RPMI7951 (cell line): Measurements from ENCODE around the gene NPBWR2. TPM values are rescaled to one million over a fixed set of nuclear protein-coding genes. Genes with fewer than 3 reads are reported as not detected.

Experiments used
- DNase-seq: peaks from one replicate; pipeline ENCODE4 v3.0.0-alpha.2; 2012; ENCODE audit warnings: low read depth
- total RNA-seq: library from RNA; depleted of rRNA; stranded (reverse); fragments of >200 nt; shearing (Covaris generic); gene quantifications from 2 replicates; pipeline ENCODE4 v1.2.3, GENCODE V29; 2014; rRNA removed

Gene NPBWR2
- total RNA-seq, 1 experiment from 2014 or later: not detected

DNA sequence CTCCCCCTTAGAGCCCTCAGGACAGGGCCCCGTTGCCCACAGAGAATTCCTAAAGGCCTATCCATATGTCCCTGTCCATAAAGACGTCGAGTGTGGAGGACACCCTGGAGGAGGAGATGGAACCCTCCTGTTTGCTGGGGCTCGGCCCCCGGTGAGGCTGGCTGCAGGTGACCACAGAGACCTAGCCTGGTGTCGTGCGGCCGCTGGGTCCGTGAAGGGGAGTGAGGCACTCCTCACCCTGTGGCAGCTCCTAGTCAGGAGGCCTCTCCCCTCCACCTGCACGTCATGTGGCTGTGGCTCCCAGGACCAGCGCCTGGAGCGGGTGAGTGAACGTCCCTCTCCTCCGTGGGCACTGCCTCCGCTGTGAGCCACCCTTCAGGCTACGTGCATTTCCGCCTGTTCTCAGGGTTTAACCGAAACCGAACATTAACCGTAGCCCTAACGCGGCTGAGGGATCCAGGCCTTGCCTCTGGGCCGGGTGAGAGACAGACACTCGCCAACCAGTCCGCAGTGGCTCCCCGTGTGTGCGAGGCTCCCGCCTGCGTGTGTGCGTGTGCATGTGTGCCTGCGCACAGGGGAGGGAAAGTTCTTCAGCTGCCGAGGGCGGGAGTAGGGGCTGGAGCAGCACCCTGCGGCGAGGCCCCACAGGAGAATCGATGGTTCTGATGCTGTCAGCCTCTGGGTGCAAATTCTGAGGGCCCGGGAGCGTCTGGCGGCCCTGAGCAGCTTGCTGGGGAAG lies 50.3 kb downstream of the NPBWR2 start:
- no peak for DNase-seq

DNA sequence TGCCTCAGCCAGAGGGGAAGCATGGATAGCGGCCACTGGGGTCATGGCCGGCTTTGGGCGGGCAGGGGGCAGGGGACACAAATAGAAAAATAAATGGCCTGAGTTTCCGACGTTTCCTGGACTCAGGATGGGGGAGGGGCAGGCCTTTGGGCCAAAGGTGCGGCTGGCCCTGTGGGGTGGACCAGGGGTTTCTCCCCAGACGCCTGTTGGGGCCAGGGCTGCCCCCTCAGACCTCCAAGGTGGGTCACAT lies 50.8 kb downstream of the NPBWR2 start:
- DNase-seq: no peak

- DNase-seq: peak; percentile 43
Measured at GRCh38 chr20:64055893-64056638, 51.3 kb downstream of the NPBWR2 start.

GRCh38 chr20:64055396-64055892 lies 51.9 kb downstream of the NPBWR2 start:
- DNase-seq: no peak

DNA sequence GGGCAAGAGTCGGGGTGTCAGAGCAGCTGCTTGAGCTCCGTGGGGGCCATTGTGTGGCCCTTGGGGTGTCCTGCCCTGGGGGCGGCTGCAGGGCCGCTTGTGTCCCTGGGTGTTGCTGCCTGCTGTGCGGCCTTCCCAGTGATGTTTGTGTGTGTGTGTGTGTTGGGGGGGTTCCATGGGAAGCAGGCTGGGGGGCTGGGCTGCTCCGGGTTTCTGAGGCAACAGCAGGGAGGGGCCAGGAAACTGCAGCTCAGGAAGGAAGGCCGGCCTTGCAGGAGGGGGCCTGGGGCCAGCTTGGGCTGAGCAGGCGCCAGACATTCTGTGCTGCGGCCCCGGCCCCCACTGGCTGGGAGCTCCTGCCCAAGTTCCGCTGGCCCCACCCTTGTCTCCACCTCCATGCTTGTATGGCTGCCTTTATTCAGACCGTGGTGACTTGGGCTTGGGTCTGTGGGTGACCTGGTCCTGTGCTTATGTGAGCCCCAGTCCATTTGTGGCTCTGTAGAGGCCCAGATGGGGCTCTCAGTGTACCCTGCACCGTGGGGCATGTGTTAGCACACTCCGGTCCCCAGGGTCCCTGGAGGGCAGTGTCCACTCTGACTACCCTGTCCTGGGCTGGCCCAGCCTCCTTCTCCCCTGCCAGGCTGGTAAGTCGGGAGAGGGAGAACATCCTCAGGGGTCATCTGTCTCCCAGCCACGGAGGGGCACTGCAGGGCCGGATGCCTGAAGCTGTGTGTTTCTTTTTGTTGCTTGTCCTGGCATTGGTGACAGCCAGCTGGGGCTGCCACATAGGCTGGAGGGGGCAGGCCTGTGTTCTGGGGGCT lies 53.3 kb downstream of the NPBWR2 start:
- DNase-seq: peak; percentile 31

Other genes starting within 250 kb of the NPBWR2 start
- gene ABHD16B, start 246.1 kb downstream of the NPBWR2 start, total RNA-seq: not detected in 2 replicates
- 137 and 140 TPM in 2 replicates for gene TPD52L2, start 242.3 kb downstream of the NPBWR2 start, total RNA-seq
- 29.3 and 37.1 TPM in 2 replicates for gene DNAJC5, start 212.4 kb downstream of the NPBWR2 start, total RNA-seq
- 23.1 and 24.4 TPM in 2 replicates for gene UCKL1, start 151.1 kb downstream of the NPBWR2 start, total RNA-seq
- gene ZNF512B, start 137.6 kb downstream of the NPBWR2 start, total RNA-seq: 2.8 and 4.0 TPM in 2 replicates
- 1.6 and 1.9 TPM in 2 replicates for gene SAMD10, start 127.9 kb downstream of the NPBWR2 start, total RNA-seq
- gene PRPF6, start 126.4 kb downstream of the NPBWR2 start, total RNA-seq: 68.4 and 74.2 TPM in 2 replicates
- 0.36 and 1.7 TPM in 2 replicates for gene C20orf204, start 71.4 kb downstream of the NPBWR2 start, total RNA-seq
- 0.12 and 0.20 TPM in 2 replicates for gene SOX18, start 57.9 kb downstream of the NPBWR2 start, total RNA-seq
- gene TCEA2, start 44.4 kb downstream of the NPBWR2 start, total RNA-seq: 28.2 and 34.2 TPM in 2 replicates
- gene RGS19, start 28.0 kb downstream of the NPBWR2 start, total RNA-seq: 18.9 and 22.0 TPM in 2 replicates
- 0.29 and 0.84 TPM in 2 replicates for gene OPRL1, start 27.5 kb downstream of the NPBWR2 start, total RNA-seq
- gene LKAAEAR1, start 23.2 kb downstream of the NPBWR2 start, total RNA-seq: 0.39 and 0.48 TPM in 2 replicates
- not detected in 2 replicates for gene MYT1, start 56.9 kb upstream of the NPBWR2 start, total RNA-seq
- gene PCMTD2, start 148.2 kb upstream of the NPBWR2 start, total RNA-seq: 30.5 and 35.4 TPM in 2 replicates